HCT116 (cell line): ENCODE results near the gene PROSER3.

Experiments
- CTCF ChIP-seq, 3 experiments: fragments of 200-600 bp in 1 of 3; sonication (generic) in 1 of 3; IDR thresholded peaks in 2 of 3; conservative IDR thresholded peaks in 1 of 3; 2 replicates each; pipeline ENCODE4 v1.5.1; 2012 to 2017; ENCODE audit warnings: low read depth in 2 of 3, low read length in 2 of 3, antibody characterized with exemption in 1 of 3, borderline replicate concordance in 1 of 3, control low read depth in 1 of 3, mild to moderate bottlenecking in 1 of 3, mixed read lengths in 1 of 3, mixed run types in 1 of 3, moderate library complexity in 1 of 3; ENCODE audit not compliant: insufficient read depth in 1 of 3
- EGR1 ChIP-seq: IDR thresholded peaks from 2 replicates; pipeline ENCODE4 v1.6.1; 2012; ENCODE audit warnings: low read depth
- EZH2 ChIP-seq: fragments of 200-600 bp; sonication (generic); IDR thresholded peaks from 2 replicates; pipeline ENCODE4 v1.6.1; 2017; ENCODE audit warnings: antibody characterized with exemption, mixed run types
- EZH2phosphoT487 ChIP-seq: fragments of 200-600 bp; IDR thresholded peaks from 2 replicates; pipeline ENCODE4 v1.6.1; 2018; ENCODE audit warnings: antibody characterized with exemption, borderline replicate concordance
- FOSL1 ChIP-seq: IDR thresholded peaks from 2 replicates; pipeline ENCODE4 v1.6.1; 2012; ENCODE audit warnings: low read depth
- JUND ChIP-seq: IDR thresholded peaks from 2 replicates; pipeline ENCODE4 v1.6.1; 2012
- MAX ChIP-seq: IDR thresholded peaks from 2 replicates; pipeline ENCODE4 v1.6.1; 2012
- POLR2A ChIP-seq: IDR thresholded peaks from 2 replicates; pipeline ENCODE4 v1.7.0; 2011; ENCODE audit warnings: borderline replicate concordance; ENCODE audit not compliant: insufficient read depth, insufficient read length; ENCODE audit errors: extremely low read depth
- POLR2AphosphoS5 ChIP-seq: IDR thresholded peaks from 2 replicates; pipeline ENCODE4 v1.6.1; 2011; ENCODE audit warnings: mild to moderate bottlenecking, low read depth, low read length, moderate library complexity
- REST ChIP-seq: IDR thresholded peaks from 2 replicates; pipeline ENCODE4 v1.6.1; 2012; ENCODE audit warnings: low read depth
- SRF ChIP-seq: IDR thresholded peaks from 2 replicates; pipeline ENCODE4 v1.6.1; 2012; ENCODE audit warnings: low read depth
- ZBTB33 ChIP-seq: IDR thresholded peaks from 2 replicates; pipeline ENCODE4 v1.6.1; 2011; ENCODE audit warnings: mild to moderate bottlenecking, low read length, moderate library complexity; ENCODE audit not compliant: insufficient replicate concordance; ENCODE audit errors: extremely low read depth

DNA sequence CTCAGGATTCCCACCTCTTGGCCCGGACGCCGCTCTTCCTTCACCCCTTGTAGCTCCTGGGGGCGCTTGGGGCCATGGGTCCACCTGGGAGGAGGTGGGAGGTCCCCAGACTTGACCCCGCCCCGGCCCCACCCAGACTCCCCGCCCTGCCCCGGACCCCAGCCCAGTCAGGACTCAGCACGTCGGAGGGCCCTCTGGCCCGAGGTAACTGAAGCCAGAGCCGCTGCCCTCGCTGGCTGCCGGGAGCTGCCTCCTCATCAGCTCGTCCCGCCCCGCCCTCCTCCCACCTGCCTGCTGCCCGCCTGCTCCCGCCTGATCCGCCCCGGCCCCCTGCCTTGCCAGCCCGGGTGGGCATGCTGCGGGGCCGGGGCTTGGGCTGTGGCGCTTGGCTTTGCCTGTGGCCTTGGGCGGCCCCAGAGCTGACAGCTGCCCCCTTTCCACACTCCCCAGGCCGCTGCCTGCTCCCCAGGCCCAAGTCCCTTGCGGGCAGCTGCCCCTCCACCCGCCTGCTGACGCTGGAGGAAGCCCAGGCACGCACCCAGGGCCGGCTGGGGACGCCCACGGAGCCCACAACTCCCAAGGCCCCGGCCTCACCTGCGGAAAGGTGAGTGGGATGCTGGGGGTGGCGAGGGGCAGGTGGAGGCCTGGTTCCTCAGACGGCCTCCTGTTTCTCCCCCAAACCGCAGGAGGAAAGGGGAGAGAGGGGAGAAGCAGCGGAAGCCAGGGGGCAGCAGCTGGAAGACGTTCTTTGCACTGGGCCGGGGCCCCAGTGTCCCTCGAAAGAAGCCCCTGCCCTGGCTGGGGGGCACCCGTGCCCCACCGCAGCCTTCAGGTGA lies 26.7 kb downstream of the PROSER3 start:
- TF ChIP-seq FOSL1 = no peak
- no peak for TF ChIP-seq POLR2A
- TF ChIP-seq EGR1 = no peak
- TF ChIP-seq SRF = no peak
- TF ChIP-seq REST = no peak
- TF ChIP-seq ZBTB33 = no peak
- TF ChIP-seq POLR2AphosphoS5 = no peak
- TF ChIP-seq JUND = no peak
- TF ChIP-seq EZH2 = no peak
- TF ChIP-seq EZH2phosphoT487 = no peak
- TF ChIP-seq MAX = no peak
- TF ChIP-seq CTCF (IDR thresholded peaks at IDR 0.05 in 2 of 3, conservative IDR thresholded peaks at IDR 0.05 in 1 of 3; ENCODE audit: borderline replicate concordance in 1 of 3, insufficient read depth in 1 of 3, low read depth in 2 of 3, low read length in 2 of 3) = no peak
